ENCODE results near the gene MCUB.

The MCUB gene

GRCh38 chr4:109599046-109599652, 39.1 kb downstream of the MCUB start:
- TF ChIP-seq ZNF645 (tag by site-specific recombination; IDR thresholded peaks at IDR 0.05) = no peak
- TF ChIP-seq ZNF19 (tag by site-specific recombination; IDR thresholded peaks at IDR 0.05; ENCODE audit: low read depth) = no peak
- TF ChIP-seq ZNF518A (tag by site-specific recombination; conservative IDR thresholded peaks at IDR 0.05; ENCODE audit: low read depth) = no peak
- TF ChIP-seq REST (tag by site-specific recombination; IDR thresholded peaks at IDR 0.05) = no peak
- TF ChIP-seq ZNF2 (tag by site-specific recombination; IDR thresholded peaks at IDR 0.05) = no peak
- TF ChIP-seq ZNF112 (tag by site-specific recombination; IDR thresholded peaks at IDR 0.05) = no peak
- TF ChIP-seq ZNF223 (tag by site-specific recombination; IDR thresholded peaks at IDR 0.05) = no peak
- H3K9me3 ChIP-seq (ENCODE audit: control insufficient read depth, insufficient read depth, low read depth, low read length) = no peaks in the 10 kb centered on the region
- POLR2A ChIA-PET = no interaction called here
- no peaks in the 10 kb centered on the region for H3K36me3 ChIP-seq (ENCODE audit: control insufficient read depth in 2 of 2, insufficient read depth in 1 of 2, low read length in 2 of 2)
- CTCF ChIA-PET = no interaction called here
- H3K27ac ChIP-seq (ENCODE audit: extremely low read depth, low read depth, low read length) = no peak overlapping the region
- no peaks in the 10 kb centered on the region for H3K4me1 ChIP-seq (ENCODE audit: control insufficient read depth, insufficient read depth, low read length)
- no peak overlapping the region for H3K4me3 ChIP-seq (ENCODE audit: low read depth, low read length)

- Histone ChIP-seq H3K4me3 (ENCODE audit: low read depth, low read length) (no peak overlapping the region), H3K9me3 (ENCODE audit: control insufficient read depth, insufficient read depth, low read depth, low read length) (no peaks in the 10 kb centered on the region), H3K27ac (ENCODE audit: extremely low read depth, low read depth, low read length) (no peak overlapping the region), H3K4me1 (ENCODE audit: control insufficient read depth, insufficient read depth, low read length) (no peaks in the 10 kb centered on the region), H3K36me3 (ENCODE audit: control insufficient read depth in 2 of 2, insufficient read depth in 1 of 2, low read length in 2 of 2) (no peaks in the 10 kb centered on the region)
- ChIA-PET POLR2A (no interaction called here), CTCF (no interaction called here)
- TF ChIP-seq ZFP37 (tag by site-specific recombination; IDR thresholded peaks at IDR 0.05) (no peak), ZNF449 (tag by site-specific recombination; IDR thresholded peaks at IDR 0.05) (no peak), SETDB1 (IDR thresholded peaks at IDR 0.05; ENCODE audit: insufficient read length, low read length) (no peak), RBAK (tag by site-specific recombination; IDR thresholded peaks at IDR 0.05) (no peak), EGR2 (tag by site-specific recombination; IDR thresholded peaks at IDR 0.05; ENCODE audit: low read depth) (no peak), HIC1 (tag by site-specific recombination; IDR thresholded peaks at IDR 0.05) (no peak), ZNF274 (IDR thresholded peaks at IDR 0.05; ENCODE audit: low read length) (no peak), ZNF274 (tag by site-specific recombination; IDR thresholded peaks at IDR 0.05; ENCODE audit: borderline replicate concordance) (no peak), HOXA7 (CRISPR knock-in tag; IDR thresholded peaks at IDR 0.05; ENCODE audit: borderline replicate concordance) (no peak), GFI1B (tag by site-specific recombination; IDR thresholded peaks at IDR 0.05) (no peak)
Observed at GRCh38 chr4:109600431-109600830, 40.4 kb downstream of the MCUB start.
